Central memory CD4-positive, alpha-beta T cell (primary cell): Measurements from ENCODE around the gene CCDC127.
A peak's percentile ranks its signal among the peaks of the same experiment; 100 is the strongest.
"Not testable (repeated sequence)": the region's sequence is repeated elsewhere in the genome, so short reads cannot be mapped to it uniquely, and the experiment has no call there.

Experiments
- DNase-seq: peaks from one replicate; pipeline ENCODE4 v3.0.0; 2022
- total RNA-seq, 3 experiments: gene quantifications; one replicate each; lab custom pipeline; 2026; lab: John Stamatoyannopoulos, UW

The CCDC127 gene
- total RNA-seq, result 13.5 to 30.6 (median 28.2) reads per million in 3 experiments

- peak; percentile 97 for DNase-seq
These were observed at the start of gene CCDC127, which contains the start of gene SDHA for GRCh38 chr5:217494-218456. CCDC127 (minus strand) TSS chr5:218153; CDS start chr5:216849, 1,304 bp downstream. SDHA (plus strand) TSS chr5:218320; CDS start chr5:218356, 36 bp downstream.

GRCh38 chr5:267716-268115 lies 49.8 kb upstream of the CCDC127 start:
- no peak for DNase-seq

DNA sequence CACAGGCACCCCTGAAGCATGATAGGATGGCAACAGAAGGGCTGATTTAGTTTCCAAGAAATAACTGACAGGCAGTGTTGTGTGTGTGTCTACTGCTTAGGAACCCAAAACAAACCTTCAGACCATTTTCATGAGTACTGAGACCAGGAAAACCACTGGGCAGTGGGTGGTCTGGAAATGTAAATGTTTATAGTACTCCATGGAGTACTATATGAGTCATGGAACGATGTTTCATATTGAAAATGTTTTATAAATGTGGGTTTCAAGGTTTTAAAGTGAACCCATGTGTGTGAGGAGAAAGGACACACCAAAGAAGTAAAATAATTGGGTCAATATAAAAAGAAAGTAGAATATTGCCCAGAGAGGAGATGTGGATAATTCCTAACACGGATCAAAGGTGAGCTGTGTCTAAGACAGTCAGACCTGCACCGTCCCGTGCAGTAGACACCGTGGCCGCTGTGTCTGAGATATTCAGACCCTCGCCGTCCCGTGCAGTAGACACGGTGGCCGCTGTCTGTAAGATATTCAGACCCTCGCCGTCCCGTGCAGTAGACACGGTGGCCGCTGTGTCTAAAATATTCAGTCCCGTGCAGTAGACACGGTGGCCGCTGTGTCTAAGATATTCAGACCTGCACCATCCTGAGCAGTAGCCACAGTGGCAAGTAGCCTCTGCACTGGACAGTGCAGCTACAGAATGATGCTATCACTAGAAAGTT lies 48.5 kb upstream of the CCDC127 start:
- DNase-seq, result not testable (repeated sequence)

DNA sequence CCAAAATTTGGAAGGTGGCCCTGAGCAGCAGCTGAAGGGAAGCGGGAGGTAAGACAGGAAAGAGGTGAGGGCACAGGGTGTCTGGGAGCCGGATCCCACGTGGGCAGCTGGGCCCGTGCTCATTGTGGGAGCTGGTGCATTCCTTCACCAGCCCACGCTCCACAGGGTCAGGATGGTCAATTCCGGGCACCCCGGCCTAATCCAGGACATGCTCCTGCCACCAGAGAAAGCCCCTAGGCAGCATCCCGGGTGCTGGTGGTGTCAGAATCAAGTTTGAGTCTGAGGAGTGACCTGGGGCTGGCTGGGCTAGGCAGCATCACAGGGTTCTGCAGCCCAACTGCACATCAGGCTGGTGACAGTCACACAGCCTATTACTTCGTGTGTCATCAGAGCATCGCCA lies 46.4 kb upstream of the CCDC127 start:
- no peak for DNase-seq

DNA sequence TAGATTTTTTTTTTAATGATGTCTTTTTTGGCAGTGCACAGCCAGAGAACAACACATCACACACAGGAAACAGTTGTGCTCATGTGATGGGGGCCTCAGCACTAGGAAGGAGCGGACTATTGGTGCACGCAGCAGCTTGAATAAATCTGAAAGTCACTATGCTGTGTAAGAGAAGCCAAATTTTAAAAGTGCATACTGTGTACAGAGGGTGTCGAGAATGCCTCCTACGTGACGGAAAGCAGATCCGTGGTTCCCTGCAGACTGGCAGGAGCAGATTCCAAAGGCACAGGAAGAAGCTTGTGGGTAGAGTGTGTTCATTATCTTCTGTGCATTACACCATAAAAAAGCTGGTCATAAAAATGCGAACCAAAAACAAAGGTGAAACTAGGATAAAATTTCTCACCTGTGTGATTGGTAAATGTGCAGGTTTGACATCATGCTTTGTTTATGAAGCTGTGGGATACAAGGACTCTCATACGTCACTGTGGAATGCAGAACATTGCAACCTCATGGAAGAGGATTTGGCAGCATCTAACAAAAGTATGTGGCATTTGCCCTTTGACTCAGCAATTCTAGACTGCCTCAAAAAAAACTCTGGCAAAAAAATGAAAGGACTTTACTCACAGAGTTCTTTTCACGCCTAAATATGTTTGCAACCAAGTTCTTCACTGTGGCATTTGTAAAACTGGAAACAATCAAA lies 45.5 kb upstream of the CCDC127 start:
- DNase-seq, result not testable (repeated sequence)

GRCh38 chr5:257148-257547 lies 39.2 kb upstream of the CCDC127 start:
- DNase-seq, result no peak

DNA sequence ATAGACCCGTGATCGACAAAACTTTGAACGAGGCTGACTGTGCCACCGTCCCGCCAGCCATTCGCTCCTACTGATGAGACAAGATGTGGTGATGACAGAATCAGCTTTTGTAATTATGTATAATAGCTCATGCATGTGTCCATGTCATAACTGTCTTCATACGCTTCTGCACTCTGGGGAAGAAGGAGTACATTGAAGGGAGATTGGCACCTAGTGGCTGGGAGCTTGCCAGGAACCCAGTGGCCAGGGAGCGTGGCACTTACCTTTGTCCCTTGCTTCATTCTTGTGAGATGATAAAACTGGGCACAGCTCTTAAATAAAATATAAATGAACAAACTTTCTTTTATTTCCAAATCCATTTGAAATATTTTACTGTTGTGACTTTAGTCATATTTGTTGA lies 38.4 kb upstream of the CCDC127 start:
- not testable (repeated sequence) for DNase-seq

GRCh38 chr5:255116-255515 lies 37.2 kb upstream of the CCDC127 start:
- DNase-seq, result not testable (repeated sequence)

- DNase-seq, result not testable (repeated sequence)
These were observed 36.4 kb upstream of the CCDC127 start for GRCh38 chr5:254322-254721.

DNA sequence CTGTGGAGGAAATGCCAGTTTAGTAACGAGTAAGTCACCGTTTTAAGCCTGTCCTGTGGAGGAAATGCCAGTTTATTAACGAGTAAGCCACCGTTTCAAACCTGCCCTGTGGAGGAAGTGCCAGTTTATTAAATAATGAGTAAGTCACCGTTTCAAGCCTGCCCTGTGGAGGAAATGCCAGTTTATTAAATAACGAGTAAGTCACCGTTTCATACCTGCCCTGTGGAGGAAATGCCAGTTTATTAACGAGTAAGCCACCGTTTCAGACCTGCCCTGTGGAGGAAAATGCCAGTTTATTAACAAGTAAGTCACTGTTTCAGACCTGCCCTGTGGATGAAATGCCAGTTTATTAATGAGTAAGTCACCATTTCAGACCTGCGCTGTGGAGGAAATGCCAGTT lies 34.6 kb upstream of the CCDC127 start:
- DNase-seq, result no peak

- DNase-seq, result not testable (repeated sequence)
These were observed 34.0 kb upstream of the CCDC127 start for GRCh38 chr5:251975-252374.

- not testable (repeated sequence) for DNase-seq
These were observed 33.6 kb upstream of the CCDC127 start for GRCh38 chr5:251538-251937.

- not testable (repeated sequence) for DNase-seq
These were observed 33.1 kb upstream of the CCDC127 start for GRCh38 chr5:251016-251415.

DNA sequence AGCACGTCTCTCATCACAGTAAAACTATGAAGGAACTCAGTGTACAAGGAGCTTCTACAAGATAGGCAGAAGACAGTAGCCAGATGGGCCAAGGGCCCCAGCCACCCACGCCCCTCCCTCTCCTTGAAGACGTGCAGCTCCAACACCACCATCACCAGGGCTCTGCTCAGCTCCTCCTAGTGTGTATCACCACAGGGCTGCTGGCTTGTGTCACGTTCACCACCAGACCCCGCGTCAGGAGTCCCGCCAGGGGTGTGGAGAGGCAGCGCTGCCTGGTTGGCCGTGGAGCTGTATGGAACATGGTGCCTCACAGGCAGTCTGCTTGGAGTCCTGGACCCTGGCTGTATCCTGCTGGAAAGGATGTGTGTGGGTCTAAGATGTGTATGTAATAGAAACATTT lies 32.4 kb upstream of the CCDC127 start:
- DNase-seq, result not testable (repeated sequence)

DNA sequence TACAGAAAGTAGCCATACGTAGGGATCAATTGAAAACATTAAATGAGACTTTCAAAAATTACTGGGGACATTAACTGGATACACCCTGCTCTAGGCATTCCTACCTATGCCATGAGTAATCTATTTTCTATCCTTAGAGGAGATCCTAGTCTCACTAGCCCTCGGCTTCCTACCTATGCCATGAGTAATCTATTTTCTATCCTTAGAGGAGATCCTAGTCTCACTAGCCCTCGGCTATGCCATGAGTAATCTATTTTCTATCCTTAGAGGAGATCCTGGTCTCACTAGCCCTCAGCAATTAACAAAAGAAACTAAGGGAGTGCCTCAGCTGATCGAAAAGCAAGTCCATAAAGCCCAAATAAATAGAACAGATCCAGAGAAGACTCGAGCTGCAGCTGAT lies 27.8 kb upstream of the CCDC127 start:
- DNase-seq, result not testable (repeated sequence)

DNA sequence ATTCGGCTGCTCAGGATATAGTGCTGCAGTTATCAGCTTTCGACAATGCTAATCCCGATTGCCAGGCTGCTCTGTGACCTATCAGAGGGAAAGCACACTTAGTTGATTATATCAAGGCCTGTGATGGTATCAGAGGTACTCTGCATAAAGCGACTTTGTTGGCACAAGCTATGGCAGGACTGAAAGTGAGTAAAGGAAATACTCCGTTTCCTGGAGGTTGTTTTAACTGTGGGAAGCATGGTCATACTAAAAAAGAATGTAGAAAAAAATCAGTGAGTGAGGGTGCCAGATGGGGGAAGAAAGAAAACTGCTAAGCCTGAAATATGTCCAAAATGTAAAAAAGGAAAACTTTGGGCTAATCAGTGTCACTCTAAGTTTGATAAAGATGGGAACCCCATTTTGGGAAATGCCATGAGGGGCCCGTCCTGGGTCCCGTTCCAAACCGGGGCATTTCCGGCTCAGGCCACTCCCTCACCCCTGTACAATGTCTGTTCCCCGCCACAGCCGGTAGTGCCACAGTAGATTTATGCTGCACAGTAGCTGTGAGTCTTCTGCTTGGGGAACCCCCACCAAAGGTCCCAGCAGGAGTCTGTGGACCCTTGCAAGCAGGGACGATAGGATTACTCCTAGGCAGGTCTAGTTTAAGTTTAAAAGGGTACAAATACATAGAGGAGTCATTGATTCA lies 25.9 kb upstream of the CCDC127 start:
- DNase-seq, result not testable (repeated sequence)

DNA sequence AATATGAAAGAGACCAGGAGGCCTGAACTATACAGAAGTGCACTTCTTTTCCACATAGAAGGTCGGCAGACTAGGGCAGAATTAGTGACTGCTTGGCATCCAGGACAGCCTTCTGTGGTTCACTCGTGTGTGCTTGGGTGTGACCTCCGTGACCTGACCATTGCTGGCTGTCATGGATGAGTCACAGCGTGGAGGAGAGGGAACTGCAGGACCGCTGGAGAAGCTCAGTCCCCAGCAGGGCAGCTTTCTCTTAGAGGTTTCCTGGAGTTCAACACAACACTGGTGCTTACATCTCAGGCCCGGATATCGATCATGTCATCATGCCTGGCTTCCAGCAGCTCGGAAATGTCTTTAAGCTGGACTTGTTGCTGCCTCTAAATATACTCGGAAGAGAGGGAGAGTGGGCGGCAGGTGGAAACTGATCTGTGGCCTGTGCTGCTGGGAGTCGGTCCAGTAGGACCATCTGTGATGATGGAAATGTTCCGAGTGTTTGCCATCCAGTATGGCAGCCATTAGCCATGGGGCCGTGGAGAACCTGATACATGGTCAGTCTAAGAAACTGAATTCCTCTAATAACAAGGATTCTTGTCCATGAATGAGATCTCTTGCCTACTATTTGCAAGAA lies 23.2 kb upstream of the CCDC127 start:
- not testable (repeated sequence) for DNase-seq

DNA sequence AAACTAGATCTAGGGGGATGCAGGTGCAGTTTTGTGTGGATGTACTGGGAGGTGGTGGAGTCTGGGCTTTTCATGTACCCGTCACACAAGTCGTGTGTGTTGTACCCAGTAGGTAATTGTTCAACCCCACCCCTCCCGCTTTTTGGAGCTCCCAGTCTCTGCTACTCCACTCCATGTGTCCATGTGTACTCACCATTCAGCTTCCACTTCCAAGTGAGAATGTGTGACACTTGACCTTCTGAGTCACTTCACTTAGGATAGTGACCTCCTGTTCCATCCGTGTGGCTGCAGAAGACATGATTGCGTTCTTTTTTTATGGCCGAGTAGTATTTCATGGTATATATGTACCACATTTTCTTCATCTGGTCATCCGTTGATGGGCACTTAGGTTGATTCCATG lies 22.6 kb upstream of the CCDC127 start:
- not testable (repeated sequence) for DNase-seq

DNA sequence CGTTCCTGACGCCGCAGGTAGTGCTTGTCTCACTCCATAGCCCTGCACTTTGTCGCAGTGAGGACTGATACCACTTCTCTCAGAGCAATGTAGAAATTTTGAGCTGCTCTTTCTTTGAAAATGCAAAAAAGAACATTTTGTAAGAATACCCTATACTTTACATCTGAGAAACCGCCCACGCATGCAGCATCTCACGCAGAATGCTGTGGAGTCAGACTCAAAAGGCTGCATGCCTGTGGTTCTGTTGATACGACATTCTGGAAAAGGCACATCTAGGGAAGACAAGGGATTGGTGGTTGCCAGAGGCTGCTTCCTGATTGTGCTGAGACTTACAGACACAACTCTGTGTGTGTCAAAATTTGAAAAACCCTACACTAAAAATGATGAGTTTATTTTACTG lies 20.0 kb upstream of the CCDC127 start:
- not testable (repeated sequence) for DNase-seq

DNA sequence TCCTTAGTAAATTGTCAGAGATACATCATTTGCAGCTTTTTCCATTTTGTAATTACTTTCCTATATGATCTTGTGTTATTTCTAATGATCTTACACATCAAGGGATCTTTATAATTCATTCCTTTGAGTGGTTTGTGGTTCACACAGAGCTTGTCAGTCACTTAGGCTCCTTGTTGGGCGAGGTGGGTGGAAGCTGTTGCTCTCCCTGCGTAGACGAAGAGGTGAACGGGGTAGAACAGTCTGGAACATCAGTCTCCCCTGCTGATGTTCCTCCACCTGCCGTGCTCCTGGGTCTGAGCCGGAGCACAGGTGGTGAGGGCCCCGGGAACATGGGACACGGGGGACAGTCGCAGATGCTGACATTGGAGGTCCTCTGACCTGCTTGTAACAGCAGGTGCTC lies 17.6 kb upstream of the CCDC127 start:
- DNase-seq, result not testable (repeated sequence)

DNA sequence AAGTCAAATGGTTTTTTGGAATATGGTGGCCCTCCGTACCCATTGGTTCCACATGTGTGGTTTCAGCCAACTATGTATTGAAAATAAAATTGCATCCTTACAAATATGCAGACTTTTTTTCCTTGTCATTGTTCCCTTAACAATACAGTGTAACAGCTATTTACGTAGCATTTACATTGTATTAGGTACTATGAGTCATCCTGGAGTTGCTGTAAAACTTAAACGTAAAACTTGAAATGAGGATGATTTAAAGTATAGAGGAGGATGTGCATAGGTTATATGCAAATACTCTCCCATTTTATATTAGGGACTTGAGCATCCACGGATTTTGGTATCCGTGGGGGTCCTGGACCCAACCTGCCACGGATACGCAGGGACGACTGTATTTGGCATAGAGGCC lies 16.5 kb upstream of the CCDC127 start:
- DNase-seq, result no peak

- DNase-seq, result not testable (repeated sequence)
These were observed 15.5 kb upstream of the CCDC127 start for GRCh38 chr5:233426-233825.
